ENCODE data around the gene PNPO. TPM values are rescaled to one million over a fixed set of nuclear protein-coding genes. Genes with fewer than 3 reads are reported as not detected.

Gene PNPO
- 18.7 TPM for total RNA-seq

GRCh38 chr17:47941246-47942095 is at the start of gene PNPO:
Gene PNPO (plus strand): TSS chr17:47941571. CDS start chr17:47941676, 105 bp downstream.

DNA sequence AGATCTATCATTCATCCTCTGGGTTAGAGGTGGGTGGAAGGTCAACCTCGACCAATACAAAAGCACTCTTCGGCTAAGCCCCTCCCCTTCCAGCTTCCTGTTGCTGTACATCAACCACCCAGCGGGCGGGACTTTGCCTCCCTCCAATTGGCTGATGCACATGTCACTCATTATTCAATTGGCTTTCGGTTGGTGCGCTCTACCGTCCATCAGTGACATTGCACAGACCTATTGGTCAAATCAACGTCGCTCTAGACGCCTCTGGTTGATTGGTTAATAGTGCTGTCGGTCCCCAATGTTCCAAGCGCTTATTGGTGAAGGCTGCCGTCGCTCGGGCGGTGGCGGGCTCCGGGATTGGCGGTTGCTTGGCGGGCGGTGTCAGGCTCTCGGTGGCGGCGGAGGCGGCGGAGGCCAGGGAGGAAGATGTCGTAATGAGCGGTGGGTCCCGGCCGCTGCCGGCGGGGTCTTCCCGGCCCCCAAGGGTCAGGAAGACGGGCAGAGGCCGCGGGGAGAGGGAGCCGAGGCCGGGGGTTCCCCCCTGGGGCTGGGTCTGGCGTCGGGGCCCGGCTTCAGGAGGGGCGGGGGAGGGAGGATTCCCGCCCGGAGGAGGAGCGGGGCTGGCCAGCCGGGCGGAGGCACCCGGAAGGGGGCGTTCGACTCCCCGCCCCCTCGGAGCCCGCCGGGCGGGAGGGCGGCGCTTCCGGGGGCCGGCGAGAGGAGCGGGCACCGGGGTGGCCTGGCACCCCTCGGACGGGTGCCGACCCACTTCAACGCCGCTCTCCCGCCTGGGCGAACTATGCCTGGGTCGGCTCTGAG is 45.3 kb upstream of the PNPO start, which contains the start of gene SP2:
Gene SP2 (plus strand): TSS at position 381 of the 816 bp plus-strand sequence. CDS start 51 bp downstream, at position 432.

GRCh38 chr17:47957591-47958490 is 16.5 kb downstream of the PNPO start, which contains the start of gene PRR15L:
Gene PRR15L (minus strand): TSS chr17:47957883. CDS start chr17:47953234, 4,649 bp downstream.

DNA sequence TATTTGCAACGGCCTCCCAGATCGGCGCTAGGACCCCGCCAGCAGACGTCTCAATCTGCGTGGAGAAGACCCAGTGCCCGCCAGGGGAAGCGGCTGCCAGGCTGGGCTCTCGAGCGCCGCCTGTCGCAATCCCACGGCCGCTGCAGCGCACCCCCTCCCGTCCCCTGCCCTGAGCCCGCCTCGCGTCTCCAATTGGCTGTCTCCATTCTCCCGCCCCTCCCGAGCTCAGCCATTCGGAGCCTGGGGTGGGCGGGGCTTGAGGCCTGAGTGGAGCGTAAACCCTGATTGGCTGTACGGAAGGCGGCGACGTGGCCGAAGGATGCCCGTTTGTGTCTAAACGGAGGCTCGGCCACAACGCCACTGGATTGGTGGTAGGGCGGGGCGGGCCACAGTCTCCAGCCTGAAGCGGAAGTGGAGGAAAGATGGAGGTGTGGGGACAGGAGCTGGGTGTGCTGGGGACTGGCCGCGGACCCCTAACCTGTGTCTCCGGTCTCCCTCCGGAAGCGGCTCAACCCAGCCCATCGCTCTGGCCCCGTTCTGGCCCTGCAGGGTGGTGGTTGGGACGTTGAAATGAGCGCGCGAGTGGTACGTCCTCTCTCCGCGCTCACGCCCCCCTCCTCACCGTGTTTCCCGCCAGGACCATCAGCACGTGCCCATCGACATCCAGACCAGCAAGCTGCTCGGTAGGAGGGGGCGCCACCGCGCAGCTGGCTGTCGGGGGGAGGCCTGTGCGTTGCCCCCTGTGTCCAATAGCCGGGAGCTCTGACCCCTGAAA is 29.5 kb downstream of the PNPO start, which contains the start of gene CDK5RAP3:
Gene CDK5RAP3 (plus strand): TSS at position 389 of the 775 bp plus-strand sequence. CDS start 34 bp downstream, at position 423.

Other genes starting within 250 kb of the PNPO start
- gene TBKBP1, start 247.4 kb upstream of the PNPO start, total RNA-seq = 15.2 TPM
- gene TBX21, start 208.3 kb upstream of the PNPO start, total RNA-seq = 0.23 TPM
- 6.7 TPM for gene OSBPL7, start 119.8 kb upstream of the PNPO start, total RNA-seq
- 12.5 TPM for gene MRPL10, start 110.0 kb upstream of the PNPO start, total RNA-seq
- 1.6 TPM for gene LRRC46, start 109.9 kb upstream of the PNPO start, total RNA-seq
- gene SCRN2, start 100.3 kb upstream of the PNPO start, total RNA-seq = 20.5 TPM
- 0.23 TPM for gene SP6, start 90.4 kb upstream of the PNPO start, total RNA-seq
- 0.46 TPM for gene SP2, start 45.3 kb upstream of the PNPO start, total RNA-seq
- gene PRR15L, start 16.3 kb downstream of the PNPO start, total RNA-seq = not detected
- 58.4 TPM for gene CDK5RAP3, start 29.5 kb downstream of the PNPO start, total RNA-seq
- gene COPZ2, start 96.2 kb downstream of the PNPO start, total RNA-seq = 1.2 TPM
- 76.1 TPM for gene NFE2L1, start 106.8 kb downstream of the PNPO start, total RNA-seq
- 83.3 TPM for gene CBX1, start 159.9 kb downstream of the PNPO start, total RNA-seq
- 12.0 TPM for gene SNX11, start 166.2 kb downstream of the PNPO start, total RNA-seq